Activated CD4-positive, alpha-beta T cell treated with anti-CD3 and anti-CD28 coated beads for 24 hours (primary cell): ENCODE measurements around the gene LRPAP1.

Experiments
- DNase-seq, 2 donors: peaks; one replicate each; pipeline ENCODE4 v3.0.0-alpha.2; 2020; ENCODE audit warnings: low read depth in 2 of 2

LRPAP1 gene

GRCh38 chr4:3472411-3473141 lies 59.6 kb downstream of the LRPAP1 start:
- DNase-seq = no peak

GRCh38 chr4:3471886-3472285 lies 60.3 kb downstream of the LRPAP1 start:
- no peak for DNase-seq

- no peak for DNase-seq
Measured at GRCh38 chr4:3471098-3471760, 61.0 kb downstream of the LRPAP1 start.

GRCh38 chr4:3470244-3471097 lies 61.8 kb downstream of the LRPAP1 start:
- DNase-seq = no peak

GRCh38 chr4:3469386-3470243 lies 62.6 kb downstream of the LRPAP1 start:
- DNase-seq = no peak

GRCh38 chr4:3468804-3469203 lies 63.4 kb downstream of the LRPAP1 start:
- DNase-seq = no peak

GRCh38 chr4:3468154-3468553 lies 64.1 kb downstream of the LRPAP1 start:
- DNase-seq = no peak

- no peak for DNase-seq
Measured at GRCh38 chr4:3467601-3468031, 64.6 kb downstream of the LRPAP1 start.

GRCh38 chr4:3466691-3467600 lies 65.3 kb downstream of the LRPAP1 start:
- no peak for DNase-seq

- no peak for DNase-seq
Measured at GRCh38 chr4:3465698-3466671, 66.2 kb downstream of the LRPAP1 start.

- DNase-seq = no peak
Measured at GRCh38 chr4:3464911-3465697, 67.1 kb downstream of the LRPAP1 start.

- no peak for DNase-seq
Measured at GRCh38 chr4:3464349-3464905, 67.8 kb downstream of the LRPAP1 start.

GRCh38 chr4:3463556-3464348 lies 68.5 kb downstream of the LRPAP1 start:
- no peak for DNase-seq

GRCh38 chr4:3462790-3463415 lies 69.3 kb downstream of the LRPAP1 start, which contains the start of gene DOK7:
Gene DOK7, plus strand, starts transcription at chr4:3463306. Its CDS starts 70 bp downstream, at chr4:3463376.
- no peak for DNase-seq

GRCh38 chr4:3462321-3462789 lies 69.9 kb downstream of the LRPAP1 start:
- no peak for DNase-seq

GRCh38 chr4:3461515-3462291 lies 70.5 kb downstream of the LRPAP1 start:
- no peak for DNase-seq
